ENCODE measurements around the gene IL25.
"Not testable (repeated sequence)": the region's sequence is repeated elsewhere in the genome, so short reads cannot be mapped to it uniquely, and the experiment has no call there.

Gene IL25

GRCh38 chr14:23409475-23409874 lies 36.9 kb downstream of the IL25 start:
- no peak for DNase-seq (ENCODE audit: low read depth)

GRCh38 chr14:23409966-23410635 lies 37.5 kb downstream of the IL25 start:
- no peak for DNase-seq (ENCODE audit: low read depth)

- DNase-seq (ENCODE audit: low read depth) = no peak
Observed at GRCh38 chr14:23411563-23412525, 39.2 kb downstream of the IL25 start.

GRCh38 chr14:23413681-23414080 lies 41.1 kb downstream of the IL25 start:
- DNase-seq (ENCODE audit: low read depth) = no peak

GRCh38 chr14:23414254-23414653 lies 41.6 kb downstream of the IL25 start:
- no peak for DNase-seq (ENCODE audit: low read depth)

GRCh38 chr14:23414906-23415820 lies 42.6 kb downstream of the IL25 start:
- no peak for DNase-seq (ENCODE audit: low read depth)

GRCh38 chr14:23415821-23416778 lies 43.5 kb downstream of the IL25 start:
- DNase-seq (ENCODE audit: low read depth) = no peak

- no peak for DNase-seq (ENCODE audit: low read depth)
Observed at GRCh38 chr14:23416801-23417200, 44.2 kb downstream of the IL25 start.

GRCh38 chr14:23417269-23417668 lies 44.7 kb downstream of the IL25 start:
- not testable (repeated sequence) for DNase-seq (ENCODE audit: low read depth)

GRCh38 chr14:23418021-23418420 lies 45.4 kb downstream of the IL25 start:
- no peak for DNase-seq (ENCODE audit: low read depth)

GRCh38 chr14:23419646-23420045 lies 47.0 kb downstream of the IL25 start:
- not testable (repeated sequence) for DNase-seq (ENCODE audit: low read depth)

- DNase-seq (ENCODE audit: low read depth) = no peak
Observed at GRCh38 chr14:23421594-23421993, 49.0 kb downstream of the IL25 start.

- DNase-seq (ENCODE audit: low read depth) = no peak
Observed at GRCh38 chr14:23423657-23424056, 51.0 kb downstream of the IL25 start.

- DNase-seq (ENCODE audit: low read depth) = no peak
Observed at GRCh38 chr14:23425169-23425568, 52.6 kb downstream of the IL25 start.

- DNase-seq (ENCODE audit: low read depth) = not testable (repeated sequence)
Observed at GRCh38 chr14:23425798-23426197, 53.2 kb downstream of the IL25 start.
